Adrenal gland (tissue), 12 donors: Measurements from ENCODE around the gene NTHL1. TPM values are rescaled to one million over a fixed set of nuclear protein-coding genes. Genes with fewer than 3 reads are reported as not detected.

Experiments
- DNase-seq, 7 donors: peaks; one replicate each; pipeline ENCODE4 v3.0.0-alpha.2; 2019 to 2020
- H3K27ac ChIP-seq, 5 donors: fragments of 200-600 bp; sonication (generic) in 4 of 5; 1 replicate in 3 of 5; 2 replicates in 2 of 5; pipeline versions ENCODE4 v1.5.1 to v1.8.0; 2016 to 2020; ENCODE audit warnings: mild to moderate bottlenecking in 1 of 5
- H3K27me3 ChIP-seq: fragments of 200-600 bp; 2 replicates; pipeline ENCODE4 v1.8.0; 2021
- H3K36me3 ChIP-seq, 2 donors: fragments of 200-600 bp; replicated peaks in 1 of 2; 1 replicate in 1 of 2; 2 replicates in 1 of 2; pipeline versions ENCODE4 v1.5.1 to v1.8.0; 2018 to 2022
- H3K4me1 ChIP-seq, 2 donors: fragments of 200-600 bp; replicated peaks in 1 of 2; 1 replicate in 1 of 2; 2 replicates in 1 of 2; pipeline versions ENCODE4 v1.5.1 to v1.8.0; 2018 to 2021
- H3K4me3 ChIP-seq, 4 donors: fragments of 200-600 bp; sonication (generic) in 3 of 4; one replicate each; pipeline ENCODE4 v1.5.1; 2016 to 2018
- H3K9me3 ChIP-seq, 3 donors: fragments of 200-600 bp; sonication (generic) in 1 of 3; replicated peaks in 1 of 3; 1 replicate in 2 of 3; 2 replicates in 1 of 3; pipeline versions ENCODE4 v1.5.1 to v1.8.0; 2016 to 2021
- POLR2A ChIP-seq, 2 donors: fragments of 450-650 bp; IDR thresholded peaks; one replicate each; pipeline ENCODE4 v1.6.1; 2017; ENCODE audit warnings: antibody characterized with exemption in 2 of 2, mild to moderate bottlenecking in 2 of 2, moderate library complexity in 1 of 2
- WGBS, 4 donors: extraction: QIAGEN DNeasy Blood & Tissue Kit in 2 of 4; methylation state at CpG; one replicate each; pipeline versions ENCODE4 v1.1.5 to v1.1.7; 2013 to 2017; 5-methylcytosine and 5-hydroxymethylcytosine counted together
- intact Hi-C, 2 donors: fragments of 100-400 bp; cut with DNase I; formaldehyde crosslinking; loops; one replicate each; pipeline versions ENCODE4 v1.14.1 to v1.15.0; 2022 to 2023
- polyA plus RNA-seq, 3 donors: library from polyadenylated mRNA; stranded (reverse); fragments of 200-250 nt in 2 of 3; fragments of 350-450 nt in 1 of 3; fragmentation: Illumina TruSeq in 1 of 3; extraction: RNeasy Lipid Tissue Mini Kit (QIAGEN cat#74804) in 1 of 3; gene quantifications; one replicate each; pipeline ENCODE4 v1.2.3, GENCODE V29; 2013 to 2014
- total RNA-seq, 9 donors: library from RNA; depleted of rRNA in 4 of 9; stranded (reverse); fragments of >200 nt in 4 of 9; fragments of 120-200 nt in 1 of 9; fragmentation: NEBNext Ultra II Directional in 1 of 9; extraction: Animal tissue kit (Norgen Biotek cat#: 25700) in 1 of 9; gene quantifications; one replicate each; pipeline versions ENCODE4 v1.1.0 to v1.2.4, GENCODE V29; 2013 to 2023
- TF ChIP-seq, protein P1 (sequence below), 6 experiments: fragments of 450-650 bp in 4 of 6; fragments of 200-600 bp in 2 of 6; sonication (generic) in 1 of 6; IDR thresholded peaks; 1 replicate in 5 of 6; 2 replicates in 1 of 6; pipeline versions ENCODE4 v1.5.1 to v1.8.0; 2016 to 2021; ENCODE audit warnings: antibody characterized with exemption in 6 of 6, mild to moderate bottlenecking in 2 of 6, moderate library complexity in 1 of 6
- donor health status: healthy with polysubstance abuse.
- donor health status: Bipolar disorder and iron deficiency.
- donor health status: DM: yes; HTN: yes; CAD: no.
- donor health status: DM: no; HTN: no; CAD: no.
- donor health status: DM: no; HTN: no; CAD: no.
- donor health status: DM: yes; HTN: yes; CAD: no.

NTHL1 gene
- total and polyA plus RNA-seq, 12 donors = 1.5 to 36.6 (median 17.2) TPM

DNA sequence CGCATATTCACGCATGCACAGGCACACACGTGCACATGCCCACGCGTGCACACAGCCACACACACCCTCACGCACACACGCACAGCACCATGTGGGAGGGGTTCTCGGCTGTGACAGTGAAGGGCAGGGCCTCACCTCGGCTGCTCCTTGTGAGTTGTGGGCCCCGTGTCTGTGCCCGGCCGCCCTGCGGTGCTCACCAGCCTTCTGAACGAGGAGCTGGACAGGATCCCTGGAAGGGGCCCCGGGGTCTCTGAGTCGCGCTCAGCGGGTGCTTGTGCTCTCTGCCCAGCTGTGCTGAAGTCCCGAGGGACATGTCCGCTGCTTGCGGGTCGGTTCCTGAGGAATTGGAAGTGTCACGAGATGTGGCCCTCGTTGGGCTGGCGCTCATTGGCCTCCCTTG lies 16.2 kb upstream of the NTHL1 start:
- H3K27me3 ChIP-seq = no peaks in the 10 kb centered on the region
- H3K4me1 ChIP-seq = no peaks in the 10 kb centered on the region
- intact Hi-C loops = no loop called here
- H3K9me3 ChIP-seq = no peaks in the 10 kb centered on the region
- no peak overlapping the region for H3K4me3 ChIP-seq
- TF ChIP-seq POLR2A (IDR thresholded peaks at IDR 0.05) = no peak
- TF ChIP-seq, protein P1, sequence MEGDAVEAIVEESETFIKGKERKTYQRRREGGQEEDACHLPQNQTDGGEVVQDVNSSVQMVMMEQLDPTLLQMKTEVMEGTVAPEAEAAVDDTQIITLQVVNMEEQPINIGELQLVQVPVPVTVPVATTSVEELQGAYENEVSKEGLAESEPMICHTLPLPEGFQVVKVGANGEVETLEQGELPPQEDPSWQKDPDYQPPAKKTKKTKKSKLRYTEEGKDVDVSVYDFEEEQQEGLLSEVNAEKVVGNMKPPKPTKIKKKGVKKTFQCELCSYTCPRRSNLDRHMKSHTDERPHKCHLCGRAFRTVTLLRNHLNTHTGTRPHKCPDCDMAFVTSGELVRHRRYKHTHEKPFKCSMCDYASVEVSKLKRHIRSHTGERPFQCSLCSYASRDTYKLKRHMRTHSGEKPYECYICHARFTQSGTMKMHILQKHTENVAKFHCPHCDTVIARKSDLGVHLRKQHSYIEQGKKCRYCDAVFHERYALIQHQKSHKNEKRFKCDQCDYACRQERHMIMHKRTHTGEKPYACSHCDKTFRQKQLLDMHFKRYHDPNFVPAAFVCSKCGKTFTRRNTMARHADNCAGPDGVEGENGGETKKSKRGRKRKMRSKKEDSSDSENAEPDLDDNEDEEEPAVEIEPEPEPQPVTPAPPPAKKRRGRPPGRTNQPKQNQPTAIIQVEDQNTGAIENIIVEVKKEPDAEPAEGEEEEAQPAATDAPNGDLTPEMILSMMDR (IDR thresholded peaks at IDR 0.05) = no peak
- WGBS, 4 donors = 90 to 96% (median 94%) methylated on average over 9 to 25 of the region's 25 CpGs
- H3K27ac ChIP-seq = no peak overlapping the region
- DNase-seq = no peak
- H3K36me3 ChIP-seq = peaks cover 0 to 61% of the 10 kb centered on the region in 2 donors

DNA sequence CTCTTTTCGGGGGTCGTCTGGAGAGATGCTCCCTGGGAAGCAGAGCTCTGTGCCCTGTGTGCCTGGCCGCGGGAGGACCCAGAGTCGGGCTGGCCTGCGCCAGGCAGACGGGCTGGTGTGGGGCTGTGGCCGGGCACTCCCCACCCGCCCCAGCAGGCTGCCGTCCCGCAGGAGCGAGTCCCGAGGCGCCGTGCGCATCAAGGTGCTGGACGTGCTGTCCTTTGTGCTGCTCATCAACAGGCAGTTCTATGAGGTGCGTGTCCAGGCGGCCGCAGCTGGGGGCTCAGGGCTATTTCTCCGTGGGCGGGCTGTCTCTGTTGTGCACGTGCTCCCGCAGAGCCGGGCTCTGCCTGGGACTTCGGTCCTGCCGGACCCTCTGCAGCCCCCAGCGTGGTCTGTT lies 15.2 kb upstream of the NTHL1 start:
- Histone ChIP-seq H3K4me3 (no peak overlapping the region), H3K36me3 (peaks cover 0 to 64% of the 10 kb centered on the region in 2 donors), H3K4me1 (no peaks in the 10 kb centered on the region), H3K9me3 (no peaks in the 10 kb centered on the region), H3K27ac (no peak overlapping the region), H3K27me3 (no peaks in the 10 kb centered on the region)
- no peak for DNase-seq
- 95 to 96% (median 96%) methylated on average over 24 to 28 of the region's 28 CpGs; no CpG with 5 or more reads in 1 of the 4 donors for WGBS, 4 donors
- intact Hi-C loops = no loop called here
- no peak for TF ChIP-seq POLR2A (IDR thresholded peaks at IDR 0.05)
- TF ChIP-seq, protein P1 (IDR thresholded peaks at IDR 0.05) = no peak

DNA sequence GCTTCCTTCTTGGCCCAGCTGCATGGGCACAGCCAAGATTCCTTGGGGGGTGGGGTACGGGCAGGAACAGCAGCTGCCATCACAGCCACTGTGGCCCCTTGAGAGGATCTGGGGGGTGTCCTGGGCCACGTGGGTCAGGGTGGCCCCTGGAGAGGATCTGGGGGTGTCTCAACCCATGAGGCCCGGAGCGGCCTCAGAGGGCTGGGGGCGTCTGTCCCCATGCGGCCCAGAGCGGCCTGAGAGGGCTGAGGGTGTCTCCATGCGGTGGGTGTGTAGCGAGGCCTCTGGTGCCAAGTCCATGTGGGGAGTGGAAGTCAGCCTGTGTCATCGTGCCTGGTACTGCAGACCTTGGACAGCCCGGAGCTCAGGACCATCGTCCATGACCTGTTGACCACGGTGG lies 13.9 kb upstream of the NTHL1 start:
- no peaks in the 10 kb centered on the region for H3K27me3 ChIP-seq
- H3K4me1 ChIP-seq = no peaks in the 10 kb centered on the region
- no peak overlapping the region for H3K27ac ChIP-seq
- TF ChIP-seq, protein P1 (IDR thresholded peaks at IDR 0.05) = no peak
- TF ChIP-seq POLR2A (IDR thresholded peaks at IDR 0.05) = no peak
- DNase-seq = no peak
- H3K36me3 ChIP-seq = peaks cover 0 to 72% of the 10 kb centered on the region in 2 donors
- no peak overlapping the region for H3K4me3 ChIP-seq
- 89 to 100% (median 91%) methylated on average over 3 to 13 of the region's 13 CpGs for WGBS, 4 donors
- intact Hi-C loops = no loop called here
- H3K9me3 ChIP-seq = no peaks in the 10 kb centered on the region

DNA sequence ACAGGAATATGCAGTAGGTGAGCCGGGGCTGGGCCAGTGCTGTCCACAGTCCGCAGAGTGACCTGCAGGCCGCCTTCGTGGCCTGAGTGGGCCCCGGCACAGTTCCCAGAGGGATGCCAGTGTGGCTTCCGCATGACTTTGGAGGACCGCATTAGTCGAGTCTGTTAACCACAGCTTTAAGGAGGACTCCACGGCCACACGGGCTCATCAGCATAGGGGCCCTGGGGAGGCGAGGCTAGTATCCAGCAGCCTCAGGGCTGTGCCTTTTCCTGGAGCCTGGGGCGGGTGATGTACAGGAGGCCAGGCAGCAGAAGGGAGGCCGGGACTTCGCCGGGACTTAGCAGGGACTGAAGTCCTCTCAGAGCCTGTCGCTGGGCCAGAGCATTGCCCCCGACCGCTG lies 13.4 kb upstream of the NTHL1 start:
- 92 to 100% (median 94%) methylated on average over 2 to 18 of the region's 18 CpGs for whole genome bisulfite sequencing, 4 donors
- H3K27me3 ChIP-seq = no peaks in the 10 kb centered on the region
- H3K27ac ChIP-seq = no peak overlapping the region
- TF ChIP-seq POLR2A (IDR thresholded peaks at IDR 0.05) = no peak
- TF ChIP-seq, protein P1 (IDR thresholded peaks at IDR 0.05) = no peak
- H3K36me3 ChIP-seq = peaks cover 0 to 67% of the 10 kb centered on the region in 2 donors
- H3K9me3 ChIP-seq = no peaks in the 10 kb centered on the region
- H3K4me1 ChIP-seq = no peaks in the 10 kb centered on the region
- DNase-seq = no peak
- intact Hi-C loops = no loop called here
- no peak overlapping the region for H3K4me3 ChIP-seq
